ENCODE data around the gene C17orf75.

- no peak for TF ChIP-seq EZH2phosphoT487 (IDR thresholded peaks at IDR 0.05; ENCODE audit: low read depth, severe bottlenecking, unreplicated experiment)
- TF ChIP-seq EZH2 (IDR thresholded peaks at IDR 0.05; ENCODE audit: borderline replicate concordance): no peak
Measured at GRCh38 chr17:32349503-32349853, 7.5 kb upstream of the C17orf75 start.
